Kidney epithelial cell (primary cell): ENCODE measurements around the gene ADAMTSL1. TPM values are rescaled to one million over a fixed set of nuclear protein-coding genes. Genes with fewer than 3 reads are reported as not detected.

Experiments
- DNase-seq: peaks from one replicate; pipeline ENCODE4 v3.0.0-alpha.2; 2010; ENCODE audit warnings: low read depth
- H3K27me3 ChIP-seq: 2 replicates; pipeline ENCODE4 v1.6.0; 2011; ENCODE audit warnings: low read length; ENCODE audit not compliant: control insufficient read depth, insufficient read depth
- H3K36me3 ChIP-seq: 2 replicates; pipeline ENCODE4 v1.5.1; 2011; ENCODE audit warnings: low read length; ENCODE audit not compliant: control insufficient read depth, insufficient read depth
- H3K4me3 ChIP-seq: 2 replicates; pipeline ENCODE4 v1.5.1; 2011; ENCODE audit warnings: low read depth, mild to moderate bottlenecking, control low read depth, low read length
- total RNA-seq: library from RNA; depleted of rRNA; stranded (reverse); fragments of >200 nt; gene quantifications from 2 replicates; pipeline ENCODE4 v1.2.3, GENCODE V29; 2015
- TF ChIP-seq, protein P1 (sequence below): IDR thresholded peaks from 2 replicates; pipeline ENCODE4 v1.5.1; 2011; ENCODE audit warnings: mild to moderate bottlenecking, moderate library complexity, low read length, control low read depth, inconsistent platforms; ENCODE audit not compliant: insufficient read depth, poor library complexity, severe bottlenecking

Gene ADAMTSL1
- total RNA-seq, 1 donor from 2014 or later, result 0.08 TPM

GRCh38 chr9:18606846-18607245 is 132.9 kb downstream of the ADAMTSL1 start:
- TF ChIP-seq, protein P1, sequence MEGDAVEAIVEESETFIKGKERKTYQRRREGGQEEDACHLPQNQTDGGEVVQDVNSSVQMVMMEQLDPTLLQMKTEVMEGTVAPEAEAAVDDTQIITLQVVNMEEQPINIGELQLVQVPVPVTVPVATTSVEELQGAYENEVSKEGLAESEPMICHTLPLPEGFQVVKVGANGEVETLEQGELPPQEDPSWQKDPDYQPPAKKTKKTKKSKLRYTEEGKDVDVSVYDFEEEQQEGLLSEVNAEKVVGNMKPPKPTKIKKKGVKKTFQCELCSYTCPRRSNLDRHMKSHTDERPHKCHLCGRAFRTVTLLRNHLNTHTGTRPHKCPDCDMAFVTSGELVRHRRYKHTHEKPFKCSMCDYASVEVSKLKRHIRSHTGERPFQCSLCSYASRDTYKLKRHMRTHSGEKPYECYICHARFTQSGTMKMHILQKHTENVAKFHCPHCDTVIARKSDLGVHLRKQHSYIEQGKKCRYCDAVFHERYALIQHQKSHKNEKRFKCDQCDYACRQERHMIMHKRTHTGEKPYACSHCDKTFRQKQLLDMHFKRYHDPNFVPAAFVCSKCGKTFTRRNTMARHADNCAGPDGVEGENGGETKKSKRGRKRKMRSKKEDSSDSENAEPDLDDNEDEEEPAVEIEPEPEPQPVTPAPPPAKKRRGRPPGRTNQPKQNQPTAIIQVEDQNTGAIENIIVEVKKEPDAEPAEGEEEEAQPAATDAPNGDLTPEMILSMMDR, result no peak
- H3K27me3 ChIP-seq, result no peaks in the 10 kb centered on the region
- no peak for DNase-seq
- H3K36me3 ChIP-seq, result no peaks in the 10 kb centered on the region
- H3K4me3 ChIP-seq, result no peak overlapping the region

GRCh38 chr9:18608371-18608770 is 134.4 kb downstream of the ADAMTSL1 start:
- Histone ChIP-seq H3K27me3 (no peaks in the 10 kb centered on the region), H3K4me3 (no peak overlapping the region), H3K36me3 (no peaks in the 10 kb centered on the region)
- DNase-seq, result no peak
- TF ChIP-seq, protein P1, result no peak

GRCh38 chr9:18610956-18611355 is 137.0 kb downstream of the ADAMTSL1 start:
- no peak overlapping the region for H3K4me3 ChIP-seq
- TF ChIP-seq, protein P1, result no peak
- no peaks in the 10 kb centered on the region for H3K36me3 ChIP-seq
- no peak for DNase-seq
- no peaks in the 10 kb centered on the region for H3K27me3 ChIP-seq

DNA sequence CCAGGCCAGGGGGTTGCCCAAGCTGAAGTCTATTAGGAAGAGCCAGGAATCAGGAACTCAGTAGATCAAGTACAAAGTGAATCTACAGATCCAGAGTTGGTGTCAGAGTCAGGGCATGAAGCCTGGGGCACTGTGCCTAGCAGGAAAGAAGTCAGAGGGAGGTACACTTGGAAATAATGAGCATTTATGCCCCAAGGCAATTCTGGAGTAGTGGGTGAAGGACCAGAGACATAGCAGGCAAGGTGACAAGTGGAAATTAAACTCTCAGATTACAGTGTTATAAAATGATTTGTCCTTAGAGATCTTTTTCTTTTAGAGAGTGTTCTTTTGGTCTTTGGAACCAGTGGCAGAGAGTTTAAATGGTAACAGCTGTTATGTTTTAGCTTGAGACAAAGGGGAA is 138.0 kb downstream of the ADAMTSL1 start:
- DNase-seq, result no peak
- TF ChIP-seq, protein P1, result no peak
- no peaks in the 10 kb centered on the region for H3K36me3 ChIP-seq
- no peaks in the 10 kb centered on the region for H3K27me3 ChIP-seq
- H3K4me3 ChIP-seq, result no peak overlapping the region

DNA sequence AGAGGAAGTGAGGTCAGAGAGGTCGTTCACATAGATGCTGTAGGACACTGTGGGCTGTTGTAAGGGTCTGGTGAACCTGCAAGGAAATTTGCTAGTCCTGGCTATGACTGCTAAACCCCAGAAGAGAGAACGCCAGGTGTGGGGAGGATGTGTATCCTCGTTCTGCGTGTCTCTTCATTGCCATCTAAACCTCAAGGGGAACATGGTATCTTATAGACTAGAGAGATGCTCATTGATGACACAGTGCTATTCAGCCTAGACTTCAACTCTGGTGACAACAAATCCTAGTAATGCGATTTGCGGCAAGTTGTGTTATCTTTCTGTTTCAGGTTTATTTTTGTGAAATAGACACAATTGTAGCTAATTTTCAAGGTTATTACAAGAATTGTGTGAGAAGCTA is 140.2 kb downstream of the ADAMTSL1 start:
- no peak for DNase-seq
- Histone ChIP-seq H3K4me3 (no peak overlapping the region), H3K36me3 (no peaks in the 10 kb centered on the region), H3K27me3 (no peaks in the 10 kb centered on the region)
- TF ChIP-seq, protein P1, result no peak

DNA sequence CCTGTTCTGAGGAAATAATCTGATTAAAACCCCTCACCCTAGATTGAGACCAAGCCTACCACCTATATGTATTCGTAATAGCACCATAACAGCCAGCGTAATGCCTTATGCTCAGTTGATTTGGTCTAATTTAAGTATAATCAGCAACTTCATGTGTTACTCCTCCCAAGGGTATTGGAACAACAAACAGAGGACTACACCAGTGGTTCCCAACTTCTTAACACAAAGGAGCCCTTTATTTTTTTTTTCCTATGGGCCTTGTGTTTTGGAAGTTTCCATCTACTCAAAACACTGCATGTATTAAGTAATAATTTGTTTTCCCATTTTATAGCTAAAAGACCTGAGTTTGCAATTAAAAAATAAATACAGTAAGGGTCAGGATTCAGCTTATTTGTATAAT is 140.7 kb downstream of the ADAMTSL1 start:
- TF ChIP-seq, protein P1, result no peak
- Histone ChIP-seq H3K27me3 (no peaks in the 10 kb centered on the region), H3K36me3 (no peaks in the 10 kb centered on the region)

More for the DNA sequence above, 140.7 kb downstream of the ADAMTSL1 start:
- no peak for DNase-seq
- no peak overlapping the region for H3K4me3 ChIP-seq
